ENCODE results near the gene TP53TG5. TPM values are rescaled to one million over a fixed set of nuclear protein-coding genes. Genes with fewer than 3 reads are reported as not detected.

TP53TG5 gene
- total and polyA plus RNA-seq, 2 of the 8 experiments (the other 6 are each of a cell fraction or from before 2014, with no cell fraction given) = not detected

- TF ChIP-seq BRCA1 (IDR thresholded peaks at IDR 0.05; ENCODE audit: low read depth, low read length) (no peak), RAD21 (IDR thresholded peaks at IDR 0.05 in 1 of 2, conservative IDR thresholded peaks at IDR 0.05 in 1 of 2; ENCODE audit: low read depth in 2 of 2, low read length in 2 of 2) (peak; percentile 2 to 13; a peak in 1 of 4 replicates), ATF2 (IDR thresholded peaks at IDR 0.05; ENCODE audit: low read length) (no peak), RXRA (IDR thresholded peaks at IDR 0.05; ENCODE audit: insufficient read depth, low read depth, low read length) (no peak), CREB1 (IDR thresholded peaks at IDR 0.05) (peak; percentile 92), EGR1 (IDR thresholded peaks at IDR 0.05; ENCODE audit: borderline replicate concordance, low read depth, low read length) (peak; percentile 28; the same call in 1 of the 2 replicates), KDM5A (IDR thresholded peaks at IDR 0.05; ENCODE audit: low read length) (peak; percentile 94), MAX (IDR thresholded peaks at IDR 0.05) (peak; percentile 81), SRF (IDR thresholded peaks at IDR 0.05; ENCODE audit: low read depth, low read length) (0 out of 2 replicates have a peak, but pooled peaks have one; percentile 8), YY1 (IDR thresholded peaks at IDR 0.05; ENCODE audit: low read depth, low read length) (peak; percentile 94), SIX5 (IDR thresholded peaks at IDR 0.05; ENCODE audit: low read depth, low read length) (no peak), TEAD4 (IDR thresholded peaks at IDR 0.05; ENCODE audit: low read depth, low read length) (0 out of 2 replicates have a peak, but pooled peaks have one; percentile 3), CTBP2 (IDR thresholded peaks at IDR 0.05; ENCODE audit: borderline replicate concordance, insufficient read depth, insufficient read length, low read length) (no peak), HDAC2 (IDR thresholded peaks at IDR 0.05; ENCODE audit: borderline replicate concordance in 1 of 2, low read depth in 2 of 2, low read length in 2 of 2) (peak in 1 of 2 experiments; percentile 97; a peak in 2 of 4 replicates), KDM4A (IDR thresholded peaks at IDR 0.05; ENCODE audit: low read depth, low read length, severe bottlenecking) (peak; percentile 96), TAF1 (IDR thresholded peaks at IDR 0.05; ENCODE audit: low read depth, low read length) (peak; percentile 72), CBX5 (IDR thresholded peaks at IDR 0.05; ENCODE audit: low read depth, low read length) (no peak), PHF8 (conservative IDR thresholded peaks at IDR 0.05; ENCODE audit: low read depth, low read length) (peak; percentile 97), SP4 (IDR thresholded peaks at IDR 0.05; ENCODE audit: low read length) (0 out of 2 replicates have a peak, but pooled peaks have one; percentile 27), SP1 (IDR thresholded peaks at IDR 0.05; ENCODE audit: low read depth, low read length) (no peak), POLR2AphosphoS5 (IDR thresholded peaks at IDR 0.05; ENCODE audit: low read depth, low read length) (peak; percentile 50), KDM1A (IDR thresholded peaks at IDR 0.05; ENCODE audit: borderline replicate concordance, low read length) (no peak)
Observed at GRCh38 chr20:45415822-45416637, 37.9 kb upstream of the TP53TG5 start, which contains the start of gene PIGT (continued).

Data from H1 (cell line).